Upper lobe of left lung (tissue), 6 donors: ENCODE data around the gene DNAJB11. TPM values are rescaled to one million over a fixed set of nuclear protein-coding genes. Genes with fewer than 3 reads are reported as not detected.

Experiments used
- ATAC-seq, 2 donors: fragments of 200-7000 bp; cut with Tn5 transposase; one replicate each; pipeline ENCODE4 v1.9.1; 2022; ENCODE audit warnings: mild to moderate bottlenecking in 2 of 2, moderate library complexity in 2 of 2; ENCODE audit not compliant: low FRiP score in 2 of 2
- DNase-seq, 2 donors: peaks; one replicate each; pipeline ENCODE4 v3.0.0-alpha.2; 2019 to 2020
- H3K27ac ChIP-seq, 4 donors: fragments of 200-600 bp; sonication (generic); one replicate each; pipeline ENCODE4 v1.5.1; 2016 to 2019
- H3K27me3 ChIP-seq, 4 donors: fragments of 200-600 bp; sonication (generic); one replicate each; pipeline ENCODE4 v1.5.1; 2017 to 2019
- H3K36me3 ChIP-seq, 4 donors: fragments of 200-600 bp; sonication (generic); one replicate each; pipeline ENCODE4 v1.5.1; 2016 to 2019
- H3K4me1 ChIP-seq, 4 donors: fragments of 200-600 bp; sonication (generic); one replicate each; pipeline ENCODE4 v1.5.1; 2018 to 2019
- H3K4me3 ChIP-seq, 4 donors: fragments of 200-600 bp; sonication (generic); one replicate each; pipeline ENCODE4 v1.5.1; 2017 to 2019; ENCODE audit warnings: mild to moderate bottlenecking in 2 of 4, moderate library complexity in 1 of 4
- H3K9me3 ChIP-seq, 4 donors: fragments of 200-600 bp; sonication (generic); one replicate each; pipeline ENCODE4 v1.5.1; 2018 to 2019
- CTCF ChIP-seq, 6 experiments: fragments of 450-650 bp in 4 of 6; fragments of 200-600 bp in 2 of 6; sonication (generic) in 2 of 6; IDR thresholded peaks; one replicate each; pipeline ENCODE4 v1.5.1; 2016 to 2019; ENCODE audit warnings: antibody characterized with exemption in 6 of 6
- EP300 ChIP-seq, 4 donors: sonication (generic); formaldehyde crosslinking; IDR thresholded peaks; one replicate each; pipeline ENCODE4 v1.5.1; 2017; ENCODE audit warnings: antibody characterized with exemption in 4 of 4, control low read depth in 2 of 4
- POLR2A ChIP-seq, 4 donors: fragments of 450-650 bp; IDR thresholded peaks; one replicate each; pipeline ENCODE4 v1.5.1; 2016 to 2017; ENCODE audit warnings: antibody characterized with exemption in 4 of 4, mild to moderate bottlenecking in 2 of 4
- POLR2AphosphoS5 ChIP-seq, 2 donors: sonication (generic); formaldehyde crosslinking; IDR thresholded peaks; one replicate each; pipeline ENCODE4 v1.5.1; 2017; ENCODE audit warnings: antibody characterized with exemption in 2 of 2
- WGBS, 2 donors: methylation state at CpG; one replicate each; pipeline ENCODE4 v1.1.5; 2017 to 2018; 5-methylcytosine and 5-hydroxymethylcytosine counted together
- total RNA-seq, 6 donors: library from RNA; depleted of rRNA in 4 of 6; stranded (reverse); fragments of >200 nt in 4 of 6; gene quantifications; one replicate each; pipeline versions ENCODE4 v1.1.0 to v1.2.1, GENCODE V29; 2016 to 2021
- donor health status: DM: no; HTN: no; CAD: no; lungs with moderate emphysema.
- donor health status: DM: no; HTN: yes; CAD: no; lungs with severe emphysema.

The DNAJB11 gene
- total RNA-seq, 6 donors from 2014 or later: 10.5 to 52.7 (median 38.9) TPM

- Histone ChIP-seq H3K4me3 (no peak overlapping the region), H3K27me3 (no peaks in the 10 kb centered on the region), H3K4me1 (peaks cover 7 to 10% (median 8%) of the 10 kb centered on the region in 4 donors), H3K27ac (no peak overlapping the region), H3K9me3 (no peaks in the 10 kb centered on the region), H3K36me3 (no peaks in the 10 kb centered on the region)
- DNase-seq (peak in 1 of 2 donors; percentile 52), ATAC-seq (no peak)
- 85 to 87% methylated on average over 16 of the region's 17 CpGs for WGBS, 2 donors
- TF ChIP-seq CTCF (IDR thresholded peaks at IDR 0.05): no peak
- TF ChIP-seq POLR2A (IDR thresholded peaks at IDR 0.05): no peak
- TF ChIP-seq EP300 (IDR thresholded peaks at IDR 0.05): no peak
- no peak for TF ChIP-seq POLR2AphosphoS5 (IDR thresholded peaks at IDR 0.05)
These were observed 49.9 kb downstream of the DNAJB11 start for GRCh38 chr3:186620213-186621092.

- TF ChIP-seq POLR2A (IDR thresholded peaks at IDR 0.05): no peak
- Histone ChIP-seq H3K4me3 (no peak overlapping the region), H3K9me3 (no peaks in the 10 kb centered on the region), H3K36me3 (no peaks in the 10 kb centered on the region), H3K27ac (no peak overlapping the region), H3K4me1 (peaks cover 3 to 4% (median 4%) of the 10 kb centered on the region in 4 donors), H3K27me3 (no peaks in the 10 kb centered on the region)
- no peak for ATAC-seq
- 76 to 81% methylated on average over 7 of the region's 7 CpGs for WGBS, 2 donors
- DNase-seq: no peak
These were observed 51.6 kb downstream of the DNAJB11 start for GRCh38 chr3:186621894-186622650.

- TF ChIP-seq CTCF (IDR thresholded peaks at IDR 0.05): no peak
- TF ChIP-seq POLR2A (IDR thresholded peaks at IDR 0.05): no peak
- TF ChIP-seq EP300 (IDR thresholded peaks at IDR 0.05): no peak
- no peak for TF ChIP-seq POLR2AphosphoS5 (IDR thresholded peaks at IDR 0.05)
- WGBS, 2 donors: 39 to 48% methylated on average over 2 of the region's 2 CpGs
- no peaks in the 10 kb centered on the region for H3K4me1 ChIP-seq
- H3K36me3 ChIP-seq: no peaks in the 10 kb centered on the region
- no peak overlapping the region for H3K27ac ChIP-seq
- H3K4me3 ChIP-seq: no peak overlapping the region
- DNase-seq: no peak
- ATAC-seq: no peak
- no peaks in the 10 kb centered on the region for H3K27me3 ChIP-seq
- no peaks in the 10 kb centered on the region for H3K9me3 ChIP-seq
These were observed 52.3 kb downstream of the DNAJB11 start for GRCh38 chr3:186622651-186623310.

GRCh38 chr3:186624598-186624997, 54.1 kb downstream of the DNAJB11 start:
- DNase-seq: no peak
- Histone ChIP-seq H3K4me1 (no peaks in the 10 kb centered on the region), H3K27ac (no peak overlapping the region), H3K4me3 (no peak overlapping the region), H3K27me3 (no peaks in the 10 kb centered on the region), H3K9me3 (no peaks in the 10 kb centered on the region), H3K36me3 (no peaks in the 10 kb centered on the region)
- WGBS, 2 donors: 78 to 79% methylated on average over 4 of the region's 4 CpGs
- TF ChIP-seq CTCF (IDR thresholded peaks at IDR 0.05) (no peak), EP300 (IDR thresholded peaks at IDR 0.05) (no peak), POLR2A (IDR thresholded peaks at IDR 0.05) (no peak), POLR2AphosphoS5 (IDR thresholded peaks at IDR 0.05) (no peak)
- ATAC-seq: no peak

GRCh38 chr3:186625600-186626042, 55.1 kb downstream of the DNAJB11 start:
- 64 to 69% methylated on average over 4 of the region's 4 CpGs for WGBS, 2 donors
- Histone ChIP-seq H3K4me1 (no peaks in the 10 kb centered on the region), H3K27ac (no peak overlapping the region), H3K4me3 (no peak overlapping the region), H3K27me3 (no peaks in the 10 kb centered on the region), H3K9me3 (no peaks in the 10 kb centered on the region), H3K36me3 (no peaks in the 10 kb centered on the region)
- ATAC-seq (no peak), DNase-seq (no peak)
- TF ChIP-seq CTCF (IDR thresholded peaks at IDR 0.05) (no peak), POLR2A (IDR thresholded peaks at IDR 0.05) (no peak), POLR2AphosphoS5 (IDR thresholded peaks at IDR 0.05) (no peak), EP300 (IDR thresholded peaks at IDR 0.05) (no peak)
